Suprapubic skin (tissue), 4 donors: Measurements from ENCODE around the gene MIER1. TPM values are rescaled to one million over a fixed set of nuclear protein-coding genes. Genes with fewer than 3 reads are reported as not detected.
"Not testable (repeated sequence)": the region's sequence is repeated elsewhere in the genome, so short reads cannot be mapped to it uniquely, and the experiment has no call there.

Experiments
- DNase-seq, 2 donors: peaks; one replicate each; pipeline ENCODE4 v3.0.0-alpha.2; 2019; ENCODE audit warnings: low spot score in 2 of 2
- H3K27ac ChIP-seq: fragments of 200-600 bp; sonication (generic); one replicate; pipeline ENCODE4 v1.5.1; 2019
- H3K27me3 ChIP-seq: fragments of 200-600 bp; sonication (generic); one replicate; pipeline ENCODE4 v1.5.1; 2019
- H3K36me3 ChIP-seq: fragments of 200-600 bp; sonication (generic); one replicate; pipeline ENCODE4 v1.5.1; 2019
- H3K4me1 ChIP-seq: fragments of 200-600 bp; sonication (generic); one replicate; pipeline ENCODE4 v1.5.1; 2019
- H3K4me3 ChIP-seq: fragments of 200-600 bp; sonication (generic); one replicate; pipeline ENCODE4 v1.5.1; 2019; ENCODE audit warnings: mild to moderate bottlenecking
- H3K9me3 ChIP-seq: fragments of 200-600 bp; sonication (generic); one replicate; pipeline ENCODE4 v1.5.1; 2019
- EP300 ChIP-seq: sonication (generic); formaldehyde crosslinking; IDR thresholded peaks from one replicate; pipeline ENCODE4 v1.6.1; 2017; ENCODE audit warnings: antibody characterized with exemption
- POLR2A ChIP-seq, 2 donors: fragments of 450-650 bp; IDR thresholded peaks; one replicate each; pipeline ENCODE4 v1.6.1; 2017; ENCODE audit warnings: antibody characterized with exemption in 2 of 2, mild to moderate bottlenecking in 2 of 2, moderate library complexity in 2 of 2
- POLR2AphosphoS5 ChIP-seq, 3 donors: sonication (generic); formaldehyde crosslinking; IDR thresholded peaks; one replicate each; pipeline ENCODE4 v1.6.1; 2017; ENCODE audit warnings: antibody characterized with exemption in 3 of 3
- WGBS: methylation state at CpG from one replicate; pipeline ENCODE4 v1.1.5; 2018; 5-methylcytosine and 5-hydroxymethylcytosine counted together
- total RNA-seq, 4 donors: library from RNA; depleted of rRNA; stranded (reverse); fragments of >200 nt; gene quantifications; one replicate each; pipeline ENCODE4 v1.1.0, GENCODE V29; 2016
- TF ChIP-seq, protein P1 (sequence below), 2 donors: fragments of 200-600 bp in 1 of 2; fragments of 450-650 bp in 1 of 2; sonication (generic) in 1 of 2; IDR thresholded peaks; one replicate each; pipeline ENCODE4 v1.5.1; 2016 to 2019; ENCODE audit warnings: antibody characterized with exemption in 2 of 2, mild to moderate bottlenecking in 1 of 2, moderate library complexity in 1 of 2

Gene MIER1
- total RNA-seq: 10 to 100 TPM; 17.1 to 43.2 (median 27.5) TPM

DNA sequence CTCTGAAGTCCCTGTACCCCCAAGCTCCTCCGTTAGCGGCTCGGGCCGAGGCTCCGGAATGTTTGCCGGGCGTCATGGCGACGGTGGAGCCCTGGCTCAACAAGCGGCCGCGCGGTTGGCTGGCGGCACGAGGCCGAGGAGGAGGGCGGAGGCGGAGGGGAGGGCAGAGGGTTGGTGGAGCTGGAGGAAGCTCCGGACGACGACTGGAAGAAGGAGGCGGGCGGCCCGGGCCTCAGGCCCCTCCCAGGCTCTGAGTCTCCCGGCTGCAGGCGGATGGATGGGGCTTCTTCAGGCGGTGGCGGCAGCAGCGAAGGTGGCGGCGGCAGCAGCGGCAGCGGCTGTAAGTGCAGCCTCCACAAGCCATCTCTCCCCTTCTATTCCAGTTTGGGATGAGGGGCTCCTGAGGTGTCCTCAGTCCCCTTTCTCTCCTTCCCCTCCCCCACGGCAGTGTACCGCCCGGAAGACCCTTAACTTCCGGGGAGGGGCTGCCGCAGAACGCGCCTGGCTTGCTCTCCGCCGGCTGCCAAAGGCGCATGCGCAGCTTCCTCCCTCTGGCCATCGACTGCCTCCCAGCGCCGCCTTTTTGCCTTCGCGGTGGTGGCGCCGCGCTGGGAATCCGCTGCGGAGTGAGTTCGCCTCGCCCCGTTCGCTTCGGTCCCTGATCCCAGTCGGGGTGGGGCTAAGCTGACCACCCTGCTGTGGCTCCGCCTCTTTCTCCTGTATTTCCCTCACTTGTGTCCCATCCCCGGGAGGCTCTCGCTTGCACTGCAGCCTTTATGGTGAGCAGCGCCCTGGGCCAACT, at the start of gene MIER1, which contains the start of gene DNAI4:
Gene MIER1 (plus strand): TSS at position 235 of the 802 bp plus-strand sequence. CDS start 39 bp downstream, at position 274.
Gene DNAI4 (minus strand): TSS at position 101 of the 802 bp plus-strand sequence. CDS start 25 bp downstream, at position 76.
- DNase-seq: peak; percentile 99
- peaks cover 38% of the 10 kb centered on the region for H3K4me1 ChIP-seq
- no peaks in the 10 kb centered on the region for H3K36me3 ChIP-seq
- H3K27me3 ChIP-seq: no peaks in the 10 kb centered on the region
- WGBS: under 1% methylated on average over 48 of the region's 64 CpGs
- peak within 1 kb of the TSS; percentile 82 for H3K4me3 ChIP-seq
- H3K27ac ChIP-seq: peak within 1 kb of the TSS; percentile 95
- H3K9me3 ChIP-seq: no peaks in the 10 kb centered on the region
- TF ChIP-seq, protein P1, sequence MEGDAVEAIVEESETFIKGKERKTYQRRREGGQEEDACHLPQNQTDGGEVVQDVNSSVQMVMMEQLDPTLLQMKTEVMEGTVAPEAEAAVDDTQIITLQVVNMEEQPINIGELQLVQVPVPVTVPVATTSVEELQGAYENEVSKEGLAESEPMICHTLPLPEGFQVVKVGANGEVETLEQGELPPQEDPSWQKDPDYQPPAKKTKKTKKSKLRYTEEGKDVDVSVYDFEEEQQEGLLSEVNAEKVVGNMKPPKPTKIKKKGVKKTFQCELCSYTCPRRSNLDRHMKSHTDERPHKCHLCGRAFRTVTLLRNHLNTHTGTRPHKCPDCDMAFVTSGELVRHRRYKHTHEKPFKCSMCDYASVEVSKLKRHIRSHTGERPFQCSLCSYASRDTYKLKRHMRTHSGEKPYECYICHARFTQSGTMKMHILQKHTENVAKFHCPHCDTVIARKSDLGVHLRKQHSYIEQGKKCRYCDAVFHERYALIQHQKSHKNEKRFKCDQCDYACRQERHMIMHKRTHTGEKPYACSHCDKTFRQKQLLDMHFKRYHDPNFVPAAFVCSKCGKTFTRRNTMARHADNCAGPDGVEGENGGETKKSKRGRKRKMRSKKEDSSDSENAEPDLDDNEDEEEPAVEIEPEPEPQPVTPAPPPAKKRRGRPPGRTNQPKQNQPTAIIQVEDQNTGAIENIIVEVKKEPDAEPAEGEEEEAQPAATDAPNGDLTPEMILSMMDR (IDR thresholded peaks at IDR 0.05): no peak
- peak in 2 of 3 donors; percentile 16 to 57 for TF ChIP-seq POLR2AphosphoS5 (IDR thresholded peaks at IDR 0.05)
- TF ChIP-seq POLR2A (IDR thresholded peaks at IDR 0.05): peak in 1 of 2 donors; percentile 37
- TF ChIP-seq EP300: no peak

DNA sequence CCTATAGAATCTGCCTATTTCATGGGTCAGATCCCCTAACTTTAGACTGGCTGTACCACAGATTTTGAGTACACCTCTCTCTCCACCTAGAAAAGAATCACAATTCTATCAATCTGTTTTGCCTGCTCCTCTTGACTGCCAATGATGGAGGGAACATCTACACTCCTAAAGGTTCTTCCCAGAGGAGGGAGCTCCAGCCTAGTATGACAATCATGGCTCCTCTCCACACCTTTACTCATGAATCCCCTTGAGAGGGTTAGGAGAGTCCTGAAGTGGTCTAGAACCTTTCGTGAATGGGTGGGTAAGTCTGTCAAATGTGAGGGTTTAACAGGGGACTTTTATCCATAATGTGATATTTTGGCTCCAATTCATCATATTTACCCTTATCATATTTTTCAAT, 48.1 kb upstream of the MIER1 start:
- no peaks in the 10 kb centered on the region for H3K9me3 ChIP-seq
- H3K27me3 ChIP-seq: no peaks in the 10 kb centered on the region
- TF ChIP-seq POLR2A (IDR thresholded peaks at IDR 0.05) (no peak), POLR2AphosphoS5 (IDR thresholded peaks at IDR 0.05) (no peak), EP300 (no peak)
- TF ChIP-seq, protein P1 (IDR thresholded peaks at IDR 0.05): no peak
- 95% methylated on average over 1 of the region's 1 CpG for WGBS
- no peak overlapping the region for H3K27ac ChIP-seq
- no peaks in the 10 kb centered on the region for H3K36me3 ChIP-seq
- H3K4me3 ChIP-seq: no peak overlapping the region
- no peak for DNase-seq
- H3K4me1 ChIP-seq: no peaks in the 10 kb centered on the region

DNA sequence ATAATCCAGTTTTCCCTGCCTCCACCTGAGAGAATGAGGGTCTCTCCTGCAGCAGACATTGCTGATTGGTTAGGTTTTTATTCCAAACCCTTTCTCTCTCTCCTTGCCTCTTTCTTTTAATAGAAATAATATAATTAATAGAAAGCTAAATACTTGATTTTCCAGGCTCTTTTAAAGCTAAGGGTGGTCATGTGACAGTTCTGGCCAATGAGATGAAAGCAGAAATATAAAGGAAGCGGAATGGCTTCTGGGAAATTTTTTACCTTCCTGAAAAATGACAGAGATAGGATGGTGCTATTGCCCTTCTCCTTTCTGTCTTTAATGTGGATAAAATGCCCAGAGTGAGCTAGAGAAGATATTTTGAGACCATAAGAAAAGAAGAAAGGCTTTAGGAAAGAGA, 35.8 kb upstream of the MIER1 start:
- WGBS: 98% methylated on average over 1 of the region's 1 CpG
- Histone ChIP-seq H3K27me3 (no peaks in the 10 kb centered on the region), H3K9me3 (no peaks in the 10 kb centered on the region), H3K4me1 (no peaks in the 10 kb centered on the region), H3K4me3 (no peak overlapping the region), H3K36me3 (no peaks in the 10 kb centered on the region), H3K27ac (no peak overlapping the region)
- DNase-seq: no peak
- TF ChIP-seq POLR2AphosphoS5 (IDR thresholded peaks at IDR 0.05): no peak
- TF ChIP-seq POLR2A (IDR thresholded peaks at IDR 0.05): no peak
- TF ChIP-seq EP300: no peak
- TF ChIP-seq, protein P1 (IDR thresholded peaks at IDR 0.05): no peak

DNA sequence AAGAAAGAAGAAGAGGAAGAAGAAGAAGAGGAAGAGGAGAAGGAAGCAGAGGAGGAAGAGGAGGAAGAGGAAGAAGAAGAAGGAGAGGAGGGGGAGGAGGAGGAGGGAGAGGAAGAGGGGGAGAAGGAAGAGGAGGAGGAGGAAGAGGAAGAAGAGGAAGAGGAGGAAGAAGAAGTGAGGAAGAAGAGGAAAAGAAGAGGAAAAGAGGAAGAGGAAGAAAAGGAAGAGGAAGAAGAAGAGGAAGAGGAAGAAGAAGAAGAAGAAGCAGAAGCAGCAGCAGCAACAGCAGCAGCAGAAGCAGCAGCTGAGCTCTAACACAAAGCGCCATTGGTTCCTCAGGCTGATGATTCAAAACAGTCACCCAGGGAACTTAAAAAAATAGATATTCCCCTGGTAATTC, 34.2 kb upstream of the MIER1 start:
- Histone ChIP-seq H3K36me3 (no peaks in the 10 kb centered on the region), H3K4me1 (no peaks in the 10 kb centered on the region), H3K4me3 (no peak overlapping the region), H3K27me3 (no peaks in the 10 kb centered on the region), H3K27ac (no peak overlapping the region), H3K9me3 (no peaks in the 10 kb centered on the region)
- no peak for DNase-seq
- TF ChIP-seq EP300: no peak
- TF ChIP-seq, protein P1 (IDR thresholded peaks at IDR 0.05): no peak
- TF ChIP-seq POLR2AphosphoS5 (IDR thresholded peaks at IDR 0.05): no peak
- no peak for TF ChIP-seq POLR2A (IDR thresholded peaks at IDR 0.05)
- WGBS: 85% methylated on average over 1 of the region's 1 CpG

DNA sequence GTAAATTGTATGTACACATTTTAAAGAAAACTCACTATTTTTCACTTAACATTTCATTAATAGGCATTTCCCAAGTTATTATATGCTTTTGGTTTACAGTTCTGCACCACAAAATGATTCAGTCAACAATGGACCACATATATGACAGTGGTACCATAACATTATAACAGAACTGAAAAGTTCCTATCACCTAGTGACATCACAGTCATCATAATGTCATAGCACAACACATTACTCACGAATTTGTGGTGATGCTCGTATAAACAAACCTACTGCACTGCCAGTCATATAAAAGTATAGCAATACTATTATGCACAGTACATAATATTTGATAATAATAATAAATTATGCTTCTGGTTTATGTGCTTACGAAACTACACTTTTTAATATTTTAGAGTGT, 31.1 kb upstream of the MIER1 start:
- H3K27me3 ChIP-seq: no peaks in the 10 kb centered on the region
- DNase-seq: no peak
- H3K4me3 ChIP-seq: no peak overlapping the region
- 92% methylated on average over 3 of the region's 3 CpGs for WGBS
- H3K27ac ChIP-seq: no peak overlapping the region
- no peaks in the 10 kb centered on the region for H3K9me3 ChIP-seq
- no peaks in the 10 kb centered on the region for H3K36me3 ChIP-seq
- TF ChIP-seq POLR2AphosphoS5 (IDR thresholded peaks at IDR 0.05) (no peak), POLR2A (IDR thresholded peaks at IDR 0.05) (no peak), EP300 (no peak)
- TF ChIP-seq, protein P1 (IDR thresholded peaks at IDR 0.05): no peak
- H3K4me1 ChIP-seq: no peaks in the 10 kb centered on the region

DNA sequence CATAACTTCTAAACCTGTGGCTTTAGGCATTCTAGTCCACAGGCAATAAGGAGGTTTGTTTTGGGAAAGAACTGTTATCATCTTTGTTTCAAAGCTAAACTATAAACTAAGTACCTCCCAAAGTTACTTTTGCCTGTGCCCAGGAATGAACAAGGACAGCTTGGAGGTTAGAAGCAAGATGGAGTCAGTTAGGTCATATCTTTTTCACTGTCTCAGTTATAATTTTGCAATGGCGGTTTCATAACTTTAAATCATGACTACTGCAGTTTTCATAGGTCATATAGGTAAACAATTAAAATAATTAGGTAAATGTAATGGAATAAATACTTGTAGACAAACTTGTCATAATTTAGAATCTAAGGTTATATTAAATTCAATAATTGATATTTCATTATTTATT, 9.6 kb upstream of the MIER1 start:
- H3K4me3 ChIP-seq, H3K27me3 ChIP-seq, H3K4me1 ChIP-seq, H3K9me3 ChIP-seq, H3K27ac ChIP-seq, H3K36me3 ChIP-seq, DNase-seq: not testable (repeated sequence)
- 100% methylated on average over 1 of the region's 1 CpG for WGBS
